Thyroid gland (tissue), 4 donors: ENCODE data around the gene TRAK1.

Experiments
- POLR2A ChIP-seq, 2 donors: fragments of 450-650 bp; IDR thresholded peaks; one replicate each; pipeline ENCODE4 v1.6.1; 2017; ENCODE audit warnings: antibody characterized with exemption in 2 of 2, mild to moderate bottlenecking in 2 of 2, moderate library complexity in 1 of 2
- TF ChIP-seq, protein P1 (sequence below), 6 experiments: fragments of 200-600 bp in 3 of 6; fragments of 450-650 bp in 3 of 6; sonication (generic) in 3 of 6; IDR thresholded peaks; one replicate each; pipeline ENCODE4 v1.5.1; 2016 to 2019; ENCODE audit warnings: antibody characterized with exemption in 6 of 6, mild to moderate bottlenecking in 2 of 6, inconsistent platforms in 1 of 6, moderate library complexity in 1 of 6

GRCh38 chr3:42209917-42210316 lies 118.8 kb downstream of the TRAK1 start:
- TF ChIP-seq, protein P1, sequence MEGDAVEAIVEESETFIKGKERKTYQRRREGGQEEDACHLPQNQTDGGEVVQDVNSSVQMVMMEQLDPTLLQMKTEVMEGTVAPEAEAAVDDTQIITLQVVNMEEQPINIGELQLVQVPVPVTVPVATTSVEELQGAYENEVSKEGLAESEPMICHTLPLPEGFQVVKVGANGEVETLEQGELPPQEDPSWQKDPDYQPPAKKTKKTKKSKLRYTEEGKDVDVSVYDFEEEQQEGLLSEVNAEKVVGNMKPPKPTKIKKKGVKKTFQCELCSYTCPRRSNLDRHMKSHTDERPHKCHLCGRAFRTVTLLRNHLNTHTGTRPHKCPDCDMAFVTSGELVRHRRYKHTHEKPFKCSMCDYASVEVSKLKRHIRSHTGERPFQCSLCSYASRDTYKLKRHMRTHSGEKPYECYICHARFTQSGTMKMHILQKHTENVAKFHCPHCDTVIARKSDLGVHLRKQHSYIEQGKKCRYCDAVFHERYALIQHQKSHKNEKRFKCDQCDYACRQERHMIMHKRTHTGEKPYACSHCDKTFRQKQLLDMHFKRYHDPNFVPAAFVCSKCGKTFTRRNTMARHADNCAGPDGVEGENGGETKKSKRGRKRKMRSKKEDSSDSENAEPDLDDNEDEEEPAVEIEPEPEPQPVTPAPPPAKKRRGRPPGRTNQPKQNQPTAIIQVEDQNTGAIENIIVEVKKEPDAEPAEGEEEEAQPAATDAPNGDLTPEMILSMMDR (IDR thresholded peaks at IDR 0.05): no peak
- no peak for TF ChIP-seq POLR2A (IDR thresholded peaks at IDR 0.05)
